Embryonic facial prominence (tissue), 1 donor: ENCODE data around the gene KRT2.

Source experiments
- DNase-seq: peaks from one replicate; pipeline ENCODE4 v3.0.0-alpha.2; 2016; ENCODE audit errors: extremely low spot score

The KRT2 gene

GRCh38 chr12:52641468-52641867 lies 10.5 kb downstream of the KRT2 start:
- no peak for DNase-seq

DNA sequence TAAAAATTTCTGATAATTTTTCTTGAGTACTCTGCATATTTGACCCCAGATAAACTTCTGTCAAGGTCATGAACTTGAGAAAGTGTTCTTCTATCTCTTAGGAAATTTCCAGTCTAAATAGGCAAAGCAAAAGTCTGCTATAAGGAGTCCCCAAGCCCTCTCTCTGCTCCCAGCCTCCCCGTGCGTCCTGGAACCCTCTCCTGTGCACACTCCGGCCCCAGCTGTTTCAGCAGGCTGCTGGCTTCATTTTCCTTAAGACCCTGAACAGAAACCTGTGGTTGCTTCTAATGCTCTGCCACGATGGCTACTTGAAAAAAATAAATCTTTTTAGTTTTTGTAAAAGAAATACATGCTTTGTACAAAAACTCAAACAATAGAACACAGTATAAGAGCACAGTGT lies 14.7 kb downstream of the KRT2 start:
- no peak for DNase-seq

GRCh38 chr12:52636592-52637258 lies 15.3 kb downstream of the KRT2 start:
- DNase-seq: no peak

GRCh38 chr12:52636189-52636588 lies 15.8 kb downstream of the KRT2 start:
- DNase-seq: no peak

DNA sequence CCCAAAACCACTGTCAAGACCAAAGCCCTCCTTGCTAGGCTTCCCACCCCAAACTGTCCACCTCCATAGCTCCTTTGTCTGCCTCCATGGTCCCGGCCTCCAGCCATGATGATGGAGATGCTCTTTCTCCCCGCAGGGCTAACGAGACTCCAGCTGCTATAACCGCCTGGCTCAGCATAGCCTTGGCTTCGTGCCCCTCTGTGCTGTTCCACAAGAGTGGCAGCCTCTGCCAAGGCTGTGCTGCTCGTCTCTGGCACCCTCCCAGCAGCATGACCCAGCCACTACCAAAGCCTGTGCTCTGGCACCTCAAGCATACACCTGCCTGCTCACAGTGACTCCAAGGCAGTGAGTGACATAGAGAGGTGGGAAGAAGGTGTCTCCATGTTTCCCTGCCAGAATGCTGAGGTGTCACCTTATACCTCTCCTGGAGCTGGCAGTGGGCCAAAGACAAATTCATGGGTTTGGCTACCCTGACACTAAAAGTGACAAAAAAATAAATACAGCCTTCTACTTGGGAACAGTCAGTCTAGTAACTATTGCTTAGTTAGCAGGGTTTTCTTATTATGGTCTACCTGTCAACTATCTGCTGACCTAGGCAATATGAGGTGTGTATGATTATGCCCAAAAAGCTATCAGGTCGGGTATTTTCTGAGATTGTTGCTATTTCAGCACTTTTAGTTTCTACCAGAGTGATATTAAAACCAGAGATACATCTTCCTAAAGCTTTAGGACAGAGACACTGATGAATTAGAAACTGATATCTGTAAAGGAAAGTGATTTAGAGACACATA lies 17.6 kb downstream of the KRT2 start:
- DNase-seq: no peak

GRCh38 chr12:52633383-52633782 lies 18.6 kb downstream of the KRT2 start:
- no peak for DNase-seq

- DNase-seq: no peak
Measured at GRCh38 chr12:52632656-52633055, 19.4 kb downstream of the KRT2 start.

- DNase-seq: no peak
Measured at GRCh38 chr12:52631676-52632459, 20.1 kb downstream of the KRT2 start.

DNA sequence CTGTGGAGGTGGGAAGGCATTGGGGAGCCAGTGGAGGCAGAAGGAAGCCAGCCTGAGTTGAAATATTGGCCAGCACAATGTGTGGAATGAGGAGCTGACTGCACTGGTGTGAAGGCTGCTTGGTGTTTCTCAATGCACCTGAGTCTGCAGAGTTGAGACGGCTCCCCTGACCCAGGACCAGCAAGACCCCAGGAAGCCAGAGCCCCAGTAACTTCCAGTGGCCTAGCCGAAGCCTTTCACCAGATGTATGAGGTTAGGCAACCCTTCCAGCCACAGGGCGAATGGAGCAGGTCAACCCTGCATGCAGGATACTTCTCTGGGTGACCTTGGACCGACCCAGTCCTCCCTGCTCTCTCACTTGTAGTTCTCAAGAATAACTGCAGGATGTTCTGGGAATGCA lies 20.7 kb downstream of the KRT2 start:
- no peak for DNase-seq

GRCh38 chr12:52630599-52631200 lies 21.3 kb downstream of the KRT2 start:
- DNase-seq: no peak

- no peak for DNase-seq
Measured at GRCh38 chr12:52630008-52630500, 22.0 kb downstream of the KRT2 start.

- no peak for DNase-seq
Measured at GRCh38 chr12:52629281-52630007, 22.6 kb downstream of the KRT2 start.

DNA sequence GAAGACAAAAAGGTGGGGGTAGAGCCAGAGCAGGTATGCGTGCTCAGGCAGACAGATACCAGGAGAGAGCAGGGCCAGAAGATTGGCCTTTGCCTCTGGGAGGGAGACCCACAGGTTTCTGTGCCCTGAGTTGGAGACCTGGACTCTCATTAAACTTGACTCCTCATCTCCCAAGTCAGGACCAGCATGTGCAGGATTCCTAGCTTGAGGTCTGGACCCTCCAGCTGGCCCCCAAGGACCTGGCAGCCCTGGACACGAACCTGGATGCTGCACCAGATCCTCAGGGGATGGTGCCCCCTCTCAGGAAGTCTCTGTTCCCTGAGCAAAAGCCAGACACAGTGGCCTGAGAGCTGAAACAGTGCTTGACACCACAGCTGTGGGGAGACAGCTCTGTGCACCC lies 23.2 kb downstream of the KRT2 start:
- DNase-seq: no peak

- no peak for DNase-seq
Measured at GRCh38 chr12:52628111-52628507, 23.9 kb downstream of the KRT2 start.

GRCh38 chr12:52627395-52628110 lies 24.5 kb downstream of the KRT2 start:
- no peak for DNase-seq

GRCh38 chr12:52622349-52622748 lies 29.7 kb downstream of the KRT2 start:
- no peak for DNase-seq

DNA sequence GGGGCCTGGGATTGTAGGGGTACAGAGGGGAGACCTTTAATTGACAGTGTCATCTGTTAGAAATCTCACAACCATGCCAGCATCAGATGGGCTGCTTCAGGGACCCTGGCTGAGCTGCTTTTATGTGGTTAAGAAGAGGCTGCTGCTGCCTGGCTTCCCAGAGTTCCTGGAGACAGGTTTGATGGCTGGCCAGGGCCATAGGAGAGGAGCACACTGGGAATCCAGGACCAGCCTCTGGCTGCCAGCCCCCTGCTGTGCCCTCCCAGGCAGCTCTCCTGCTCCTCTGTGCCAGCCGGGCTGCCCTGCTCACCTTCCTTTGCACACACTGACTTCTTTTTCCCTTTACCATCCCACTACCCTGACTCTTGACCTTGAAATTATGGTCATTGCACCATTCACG lies 33.1 kb downstream of the KRT2 start:
- no peak for DNase-seq

- DNase-seq: no peak
Measured at GRCh38 chr12:52618216-52618615, 33.8 kb downstream of the KRT2 start, which contains the start of gene KRT73. KRT73 (minus strand) TSS chr12:52618559; CDS start chr12:52618524, 35 bp downstream.

- DNase-seq: no peak
Measured at GRCh38 chr12:52617403-52617785, 34.6 kb downstream of the KRT2 start.

DNA sequence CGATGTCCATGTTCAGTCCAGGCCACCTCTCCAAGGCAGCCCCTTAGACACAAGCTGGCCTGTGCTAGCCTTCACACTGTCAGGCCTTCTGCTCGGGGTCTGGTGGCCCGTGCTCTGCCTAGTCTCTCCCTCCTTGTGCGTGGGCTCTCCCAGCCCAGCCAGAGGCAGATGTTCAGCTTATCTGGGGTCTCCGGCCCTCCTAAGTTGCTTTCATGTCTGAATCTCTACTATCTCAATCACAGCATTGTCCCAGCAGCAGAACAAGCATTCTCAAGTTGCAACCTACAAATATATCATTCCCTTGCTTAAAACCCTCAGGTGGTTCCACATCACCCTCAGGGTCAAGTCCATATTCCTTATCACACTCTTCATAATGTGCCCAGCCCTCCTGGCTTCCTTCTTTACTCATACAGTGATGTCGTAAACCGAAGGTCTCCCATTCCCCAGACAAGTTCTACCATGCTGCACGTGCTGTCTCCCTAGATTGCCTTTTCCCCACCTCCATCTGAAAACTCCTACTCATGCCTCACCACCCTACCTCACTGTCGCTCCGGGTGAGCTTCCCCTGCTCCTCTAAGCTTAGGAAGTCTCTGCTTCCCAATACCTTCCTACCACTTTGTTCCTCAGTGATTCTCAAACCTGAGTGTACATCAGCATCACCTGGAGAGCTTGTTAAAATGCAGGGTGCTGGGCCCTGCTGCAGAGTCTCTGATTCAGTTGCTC lies 35.2 kb downstream of the KRT2 start:
- no peak for DNase-seq
